ENCODE data around the gene GDNF. TPM values are rescaled to one million over a fixed set of nuclear protein-coding genes. Genes with fewer than 3 reads are reported as not detected.
A peak's percentile ranks its signal among the peaks of the same experiment; 100 is the strongest.

Gene GDNF
- total and polyA plus RNA-seq, 4 experiments from 2014 or later, result not detected

DNA sequence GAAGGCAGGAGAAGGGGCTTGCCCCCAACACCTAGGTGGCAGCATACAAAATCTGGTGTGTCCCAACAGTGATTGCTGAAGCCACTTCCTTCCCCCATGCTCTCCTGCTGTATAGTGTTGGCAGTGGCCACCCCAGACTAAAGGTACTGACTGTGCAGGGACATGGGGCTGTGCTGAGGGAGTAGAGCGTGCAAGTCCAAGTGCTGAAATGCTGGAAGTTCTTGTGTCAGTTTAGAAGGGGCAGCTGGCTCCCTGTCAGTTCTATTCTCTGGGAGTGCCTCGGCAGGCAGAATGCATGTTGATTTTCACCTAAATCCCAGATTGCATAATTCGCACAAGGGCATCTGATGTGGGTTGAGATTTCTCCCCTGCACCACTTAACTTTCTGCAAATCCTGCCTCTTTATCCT, 68.6 kb downstream of the GDNF start:
- Mint-ChIP-seq H3K36me3 (peaks cover 3% of the 10 kb centered on the region in 2 donors), H3K4me1 (no peaks in the 10 kb centered on the region), H3K4me3 (no peak overlapping the region), H3K27ac (no peak overlapping the region), H3K9me3 (peaks cover 0 to 28% (median 18%) of the 10 kb centered on the region in 8 donors), H3K27me3 (peaks cover 0 to 5% of the 10 kb centered on the region in 2 donors)
- no peak for DNase-seq
- ChIA-PET CTCF (ENCODE audit: partially characterized antibody) (no interaction called here), POLR2A (ENCODE audit: partially characterized antibody) (no interaction called here)
- intact Hi-C loops (cut with micrococcal nuclease), result no loop called here
- Histone ChIP-seq H3K4me3 (ENCODE audit: low read length in 2 of 2) (no peak overlapping the region), H3K36me3 (ENCODE audit: insufficient read depth, low read length) (no peaks in the 10 kb centered on the region), H3K27me3 (ENCODE audit: insufficient read depth, low read length) (no peaks in the 10 kb centered on the region), H3K27ac (ENCODE audit: low read depth, low read length) (no peak overlapping the region), H3K9me3 (ENCODE audit: control insufficient read depth in 1 of 2, low read length in 2 of 2) (no peaks in the 10 kb centered on the region), H3K4me1 (ENCODE audit: insufficient read depth, low read length) (no peaks in the 10 kb centered on the region)

DNA sequence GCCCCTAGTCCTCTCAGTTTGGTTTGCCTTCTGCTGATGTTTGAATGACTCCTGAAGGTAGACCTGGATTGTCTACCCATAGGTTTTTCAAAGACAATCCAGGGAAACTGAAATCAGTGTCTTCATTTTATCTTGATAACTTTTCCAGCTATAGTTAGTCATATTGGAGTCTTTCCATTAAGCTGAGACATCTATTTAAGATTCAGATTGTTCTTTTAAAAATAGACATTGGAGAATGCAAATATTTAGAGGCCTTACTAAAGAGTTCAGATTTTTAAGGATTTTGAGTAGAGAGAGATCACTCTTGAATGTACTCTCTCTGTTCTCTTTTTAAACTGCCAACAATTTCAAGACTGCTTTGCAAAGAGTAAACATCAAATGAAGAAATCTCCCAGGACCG, 69.1 kb downstream of the GDNF start:
- H3K4me1 ChIP-seq (ENCODE audit: insufficient read depth, low read length), result no peaks in the 10 kb centered on the region
- Mint-ChIP-seq H3K27ac (no peak overlapping the region), H3K9me3 (peaks cover 0 to 26% (median 15%) of the 10 kb centered on the region in 8 donors), H3K36me3 (peaks cover 3% of the 10 kb centered on the region in 2 donors), H3K4me1 (no peaks in the 10 kb centered on the region), H3K27me3 (peaks cover 0 to 5% of the 10 kb centered on the region in 2 donors), H3K4me3 (no peak overlapping the region)
- no peak overlapping the region for H3K27ac ChIP-seq (ENCODE audit: low read depth, low read length)
- intact Hi-C loops (cut with micrococcal nuclease), result no loop called here
- ChIA-PET CTCF (ENCODE audit: partially characterized antibody) (no interaction called here), POLR2A (ENCODE audit: partially characterized antibody) (no interaction called here)
- no peaks in the 10 kb centered on the region for H3K9me3 ChIP-seq (ENCODE audit: control insufficient read depth in 1 of 2, low read length in 2 of 2)
- no peaks in the 10 kb centered on the region for H3K36me3 ChIP-seq (ENCODE audit: insufficient read depth, low read length)
- no peaks in the 10 kb centered on the region for H3K27me3 ChIP-seq (ENCODE audit: insufficient read depth, low read length)
- no peak for DNase-seq
- H3K4me3 ChIP-seq (ENCODE audit: low read length in 2 of 2), result no peak overlapping the region

DNA sequence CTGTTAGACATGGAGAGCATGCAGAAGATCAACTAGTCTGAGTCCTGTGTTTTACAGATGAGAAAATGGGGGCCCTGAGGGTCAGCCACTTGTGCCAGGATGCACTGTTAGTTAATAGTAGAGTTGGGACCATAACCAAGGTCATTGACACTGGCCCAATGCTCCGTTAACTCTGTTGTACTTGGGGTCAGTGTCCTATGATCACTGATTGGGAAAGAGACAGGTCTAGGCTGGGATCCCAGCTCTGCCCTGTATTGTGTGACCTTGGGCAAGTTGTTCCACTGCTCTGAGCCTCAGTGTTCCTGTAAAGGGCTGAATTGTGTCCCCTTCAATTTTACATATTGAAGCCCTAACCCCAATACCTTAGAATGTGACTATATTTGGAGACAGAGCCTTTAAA, 70.0 kb downstream of the GDNF start:
- CTCF ChIA-PET (ENCODE audit: partially characterized antibody), result no interaction called here
- intact Hi-C loops (cut with micrococcal nuclease), result no loop called here
- Histone ChIP-seq H3K36me3 (ENCODE audit: insufficient read depth, low read length) (no peaks in the 10 kb centered on the region), H3K27ac (ENCODE audit: low read depth, low read length) (no peak overlapping the region), H3K4me3 (ENCODE audit: low read length in 2 of 2) (no peak overlapping the region), H3K4me1 (ENCODE audit: insufficient read depth, low read length) (no peaks in the 10 kb centered on the region), H3K9me3 (ENCODE audit: control insufficient read depth in 1 of 2, low read length in 2 of 2) (no peaks in the 10 kb centered on the region), H3K27me3 (ENCODE audit: insufficient read depth, low read length) (no peaks in the 10 kb centered on the region)
- Mint-ChIP-seq H3K36me3 (peaks cover under 1 to 3% of the 10 kb centered on the region in 2 donors), H3K4me1 (no peaks in the 10 kb centered on the region), H3K27ac (no peak overlapping the region), H3K27me3 (peaks cover 0 to 5% of the 10 kb centered on the region in 2 donors), H3K9me3 (peaks cover 0 to 18% (median 8%) of the 10 kb centered on the region in 8 donors), H3K4me3 (no peak overlapping the region)
- POLR2A ChIA-PET (ENCODE audit: partially characterized antibody), result no interaction called here
- DNase-seq, result peak in 1 of 5 donors; percentile 17

DNA sequence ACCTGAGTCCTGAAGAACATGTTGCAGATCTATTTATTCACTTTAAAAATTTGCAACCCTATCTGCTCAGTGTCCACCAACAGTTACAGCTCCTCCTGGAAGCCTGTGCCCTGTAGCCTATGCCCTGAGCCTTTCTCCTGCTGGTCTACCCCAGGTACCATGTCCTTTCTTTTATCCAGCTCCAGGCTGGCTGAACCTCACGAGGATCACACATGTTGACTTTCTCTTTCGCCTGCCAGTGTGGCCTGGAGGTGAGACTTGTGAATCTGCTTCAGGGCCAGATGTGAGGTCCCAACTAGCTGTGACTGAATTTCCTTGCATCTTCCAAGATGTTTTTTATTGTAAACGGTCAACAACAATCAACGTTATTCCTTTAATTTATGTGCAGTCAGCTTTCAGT, 70.7 kb downstream of the GDNF start:
- POLR2A ChIA-PET (ENCODE audit: partially characterized antibody), result no interaction called here

DNA sequence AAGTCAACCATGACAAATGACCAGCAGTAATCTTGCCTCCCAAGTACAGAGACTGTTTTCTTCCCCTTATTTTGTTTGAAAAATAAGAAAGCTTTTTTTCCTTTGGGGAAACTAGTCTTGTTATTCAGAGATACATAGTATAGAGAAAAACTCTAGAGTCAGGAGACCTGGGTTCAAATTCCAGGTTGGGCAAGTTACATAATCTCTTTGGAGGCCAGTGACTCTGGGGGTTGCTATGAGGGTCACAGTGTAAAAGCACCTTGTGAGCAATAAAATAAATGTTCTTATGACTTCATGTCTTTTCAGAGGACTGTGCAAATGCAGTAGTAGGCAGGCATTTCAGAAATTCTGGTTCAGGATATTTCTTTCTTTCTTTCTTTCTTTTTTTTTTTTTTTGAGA, 71.5 kb downstream of the GDNF start:
- Mint-ChIP-seq H3K4me3 (no peak overlapping the region), H3K27ac (no peak overlapping the region), H3K9me3 (peaks cover 0 to 9% (median 4%) of the 10 kb centered on the region in 8 donors), H3K4me1 (no peaks in the 10 kb centered on the region), H3K27me3 (peaks cover 0 to 5% of the 10 kb centered on the region in 2 donors), H3K36me3 (no peaks in the 10 kb centered on the region)
- intact Hi-C loops (cut with micrococcal nuclease), result no loop called here
- Histone ChIP-seq H3K9me3 (ENCODE audit: control insufficient read depth in 1 of 2, low read length in 2 of 2) (no peaks in the 10 kb centered on the region), H3K4me3 (ENCODE audit: low read length in 2 of 2) (no peak overlapping the region), H3K4me1 (ENCODE audit: insufficient read depth, low read length) (no peaks in the 10 kb centered on the region), H3K36me3 (ENCODE audit: insufficient read depth, low read length) (no peaks in the 10 kb centered on the region), H3K27me3 (ENCODE audit: insufficient read depth, low read length) (no peaks in the 10 kb centered on the region), H3K27ac (ENCODE audit: low read depth, low read length) (no peak overlapping the region)
- CTCF ChIA-PET (ENCODE audit: partially characterized antibody), result no interaction called here
- no peak for DNase-seq
- POLR2A ChIA-PET (ENCODE audit: partially characterized antibody), result no interaction called here

More for the DNA sequence above, 70.7 kb downstream of the GDNF start:
- Histone ChIP-seq H3K27ac (ENCODE audit: low read depth, low read length) (no peak overlapping the region), H3K9me3 (ENCODE audit: control insufficient read depth in 1 of 2, low read length in 2 of 2) (no peaks in the 10 kb centered on the region), H3K36me3 (ENCODE audit: insufficient read depth, low read length) (no peaks in the 10 kb centered on the region), H3K4me3 (ENCODE audit: low read length in 2 of 2) (no peak overlapping the region), H3K4me1 (ENCODE audit: insufficient read depth, low read length) (no peaks in the 10 kb centered on the region), H3K27me3 (ENCODE audit: insufficient read depth, low read length) (no peaks in the 10 kb centered on the region)
- Mint-ChIP-seq H3K4me1 (no peaks in the 10 kb centered on the region), H3K27me3 (peaks cover 0 to 5% of the 10 kb centered on the region in 2 donors), H3K36me3 (peaks cover 0 to 3% of the 10 kb centered on the region in 2 donors), H3K27ac (no peak overlapping the region), H3K9me3 (peaks cover 0 to 16% (median 7%) of the 10 kb centered on the region in 8 donors), H3K4me3 (no peak overlapping the region)
- CTCF ChIA-PET (ENCODE audit: partially characterized antibody), result no interaction called here
- DNase-seq, result no peak
- intact Hi-C loops (cut with micrococcal nuclease), result no loop called here

DNA sequence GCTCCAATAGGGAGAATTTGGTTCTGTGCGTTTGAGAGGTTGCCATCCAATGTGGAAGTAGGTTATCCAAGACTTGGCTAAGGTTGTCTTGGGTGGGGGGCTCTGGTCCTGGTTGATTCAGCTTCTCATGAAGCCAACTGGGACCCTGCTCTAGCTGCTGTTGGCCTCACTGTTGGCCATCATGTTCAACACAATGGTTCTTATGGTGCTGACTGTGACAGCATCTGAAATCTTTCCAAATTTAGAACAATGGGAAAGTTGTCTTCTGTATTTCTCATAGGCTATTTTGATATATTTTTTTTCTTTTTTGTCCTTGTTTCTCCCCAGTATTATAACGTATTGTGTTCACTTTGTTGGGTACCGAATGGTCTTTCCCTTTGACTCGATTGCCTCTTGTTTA, 71.9 kb downstream of the GDNF start:
- Histone ChIP-seq H3K4me1 (ENCODE audit: insufficient read depth, low read length) (no peaks in the 10 kb centered on the region), H3K4me3 (ENCODE audit: low read length in 2 of 2) (no peak overlapping the region), H3K27me3 (ENCODE audit: insufficient read depth, low read length) (no peaks in the 10 kb centered on the region), H3K27ac (ENCODE audit: low read depth, low read length) (no peak overlapping the region), H3K9me3 (ENCODE audit: control insufficient read depth in 1 of 2, low read length in 2 of 2) (no peaks in the 10 kb centered on the region), H3K36me3 (ENCODE audit: insufficient read depth, low read length) (no peaks in the 10 kb centered on the region)
- no peaks in the 10 kb centered on the region for H3K36me3 Mint-ChIP-seq
- ChIA-PET POLR2A (ENCODE audit: partially characterized antibody) (no interaction called here), CTCF (ENCODE audit: partially characterized antibody) (no interaction called here)
- peaks cover 0 to 7% (median 3%) of the 10 kb centered on the region in 8 donors for H3K9me3 Mint-ChIP-seq
- H3K27ac Mint-ChIP-seq, result no peak overlapping the region
- no peak overlapping the region for H3K4me3 Mint-ChIP-seq
- intact Hi-C loops (cut with micrococcal nuclease), result no loop called here
- no peaks in the 10 kb centered on the region for H3K4me1 Mint-ChIP-seq
- no peak for DNase-seq
- H3K27me3 Mint-ChIP-seq, result peaks cover 0 to 5% of the 10 kb centered on the region in 2 donors

DNA sequence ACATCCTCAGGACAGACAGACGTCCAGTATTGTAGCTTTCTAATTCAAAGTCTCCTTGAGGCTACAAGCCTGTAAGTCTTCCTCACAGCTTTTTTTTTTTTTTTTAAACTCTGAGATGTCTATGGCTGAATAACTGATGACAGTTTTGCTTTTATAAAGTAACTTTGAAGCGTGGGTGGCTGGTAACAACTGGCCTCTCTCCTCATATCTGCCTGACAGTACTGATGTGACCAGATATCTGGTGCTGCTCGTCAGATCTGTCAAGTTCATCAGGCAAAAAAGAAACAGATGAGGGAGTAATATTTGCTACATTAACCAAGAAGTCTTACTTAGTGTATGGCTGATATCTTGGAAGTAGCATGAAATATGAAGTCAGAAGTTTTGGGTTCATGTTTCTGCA, 72.6 kb downstream of the GDNF start:
- Mint-ChIP-seq H3K27me3 (peaks cover 0 to 5% of the 10 kb centered on the region in 2 donors), H3K9me3 (peaks cover 0 to 6% (median 1%) of the 10 kb centered on the region in 8 donors), H3K36me3 (no peaks in the 10 kb centered on the region), H3K27ac (no peak overlapping the region), H3K4me1 (no peaks in the 10 kb centered on the region), H3K4me3 (no peak overlapping the region)
- no peak for DNase-seq
- ChIA-PET CTCF (ENCODE audit: partially characterized antibody) (interaction anchor here (1.3 kb wide), 1 partner anchor 10 kb away, joined by 3 read pairs; no protein-coding TSS in a partner anchor), POLR2A (ENCODE audit: partially characterized antibody) (no interaction called here)
- Histone ChIP-seq H3K4me1 (ENCODE audit: insufficient read depth, low read length) (no peaks in the 10 kb centered on the region), H3K36me3 (ENCODE audit: insufficient read depth, low read length) (no peaks in the 10 kb centered on the region), H3K4me3 (ENCODE audit: low read length in 2 of 2) (no peak overlapping the region), H3K9me3 (ENCODE audit: control insufficient read depth in 1 of 2, low read length in 2 of 2) (no peaks in the 10 kb centered on the region), H3K27ac (ENCODE audit: low read depth, low read length) (no peak overlapping the region), H3K27me3 (ENCODE audit: insufficient read depth, low read length) (no peaks in the 10 kb centered on the region)
- intact Hi-C loops (cut with micrococcal nuclease), result no loop called here

All from CD4-positive, alpha-beta memory T cell (primary cell).